DND-41 (cell line): Measurements from ENCODE around the gene CEL.

Experiments
- ATAC-seq: fragments of 200-7000 bp; cut with Tn5 transposase; 3 replicates; pipeline ENCODE4 v1.9.1; 2021; ENCODE audit warnings: low read depth; ENCODE audit not compliant: insufficient read depth
- DNase-seq: peaks from one replicate; pipeline ENCODE4 v3.0.0-alpha.2; 2020
- H2AFZ ChIP-seq: 2 replicates; pipeline ENCODE4 v1.6.0; 2012; ENCODE audit warnings: low read depth, low read length
- H3K27ac ChIP-seq: 2 replicates; pipeline ENCODE4 v1.5.1; 2012; ENCODE audit warnings: low read length, inconsistent platforms
- H3K27me3 ChIP-seq: fragments of 200-600 bp; sonication (generic); 2 replicates; pipeline ENCODE4 v1.6.0; 2012; ENCODE audit warnings: low read length, mild to moderate bottlenecking, inconsistent platforms; ENCODE audit not compliant: insufficient read depth, poor library complexity
- H3K36me3 ChIP-seq: 2 replicates; pipeline ENCODE4 v1.5.1; 2012; ENCODE audit warnings: low read length, inconsistent platforms; ENCODE audit not compliant: insufficient read depth
- H3K4me1 ChIP-seq: 2 replicates; pipeline ENCODE4 v1.5.1; 2012; ENCODE audit warnings: mild to moderate bottlenecking, low read length; ENCODE audit not compliant: insufficient read depth
- H3K4me2 ChIP-seq: 2 replicates; pipeline ENCODE4 v1.6.0; 2012; ENCODE audit warnings: mild to moderate bottlenecking, moderate library complexity, low read length, inconsistent platforms; ENCODE audit not compliant: insufficient read depth
- H3K4me3 ChIP-seq, 2 experiments: fragments of 200-600 bp in 1 of 2; shearing (Covaris generic) in 1 of 2; 2 replicates each; pipeline ENCODE4 v1.5.1; 2012 to 2016; ENCODE audit warnings: inconsistent platforms in 2 of 2, low read length in 2 of 2, mild to moderate bottlenecking in 2 of 2, low read depth in 1 of 2, moderate library complexity in 1 of 2
- H3K79me2 ChIP-seq: 2 replicates; pipeline ENCODE4 v1.6.0; 2012; ENCODE audit warnings: low read length, inconsistent platforms; ENCODE audit not compliant: insufficient read depth
- H3K9ac ChIP-seq: 2 replicates; pipeline ENCODE4 v1.6.0; 2012; ENCODE audit warnings: low read depth, mild to moderate bottlenecking, inconsistent platforms, low read length, moderate library complexity
- H3K9me3 ChIP-seq: 2 replicates; pipeline ENCODE4 v1.5.1; 2012; ENCODE audit warnings: low read length, moderate library complexity, mild to moderate bottlenecking, inconsistent platforms; ENCODE audit not compliant: insufficient read depth, severe bottlenecking
- H4K20me1 ChIP-seq: 2 replicates; pipeline ENCODE4 v1.6.0; 2012; ENCODE audit warnings: low read length; ENCODE audit not compliant: insufficient read depth
- EZH2 ChIP-seq: IDR thresholded peaks from 3 replicates; pipeline ENCODE4 v1.6.1; 2012; ENCODE audit warnings: borderline replicate concordance, low read depth, mild to moderate bottlenecking, moderate library complexity, low read length, inconsistent platforms; ENCODE audit not compliant: severe bottlenecking
- TF ChIP-seq, protein P1 (sequence below): IDR thresholded peaks from 2 replicates; pipeline ENCODE4 v1.5.1; 2012; ENCODE audit warnings: borderline replicate concordance, low read length, moderate library complexity, mild to moderate bottlenecking; ENCODE audit not compliant: poor library complexity, severe bottlenecking; ENCODE audit errors: extremely low read depth

CEL gene

DNA sequence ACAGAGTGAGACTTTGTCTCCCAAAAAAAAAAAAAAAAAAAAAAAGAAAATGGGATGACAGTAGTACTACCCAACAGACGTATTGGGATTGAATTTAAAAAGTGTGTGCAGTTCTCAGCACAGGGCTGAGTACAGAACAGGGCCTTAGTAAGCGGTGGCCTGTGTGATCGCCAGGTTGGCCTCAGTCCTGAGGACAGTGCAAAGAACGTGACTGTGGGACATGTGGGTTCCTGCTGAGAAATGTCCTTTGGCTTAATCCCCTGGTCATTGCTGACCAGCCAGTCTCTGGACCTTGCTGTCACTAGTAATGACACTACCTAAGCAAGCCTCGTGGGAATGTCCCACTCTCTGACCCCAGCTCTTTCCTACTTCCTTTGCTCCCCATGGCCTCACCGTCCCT, 17.7 kb upstream of the CEL start:
- TF ChIP-seq EZH2 = no peak
- TF ChIP-seq, protein P1, sequence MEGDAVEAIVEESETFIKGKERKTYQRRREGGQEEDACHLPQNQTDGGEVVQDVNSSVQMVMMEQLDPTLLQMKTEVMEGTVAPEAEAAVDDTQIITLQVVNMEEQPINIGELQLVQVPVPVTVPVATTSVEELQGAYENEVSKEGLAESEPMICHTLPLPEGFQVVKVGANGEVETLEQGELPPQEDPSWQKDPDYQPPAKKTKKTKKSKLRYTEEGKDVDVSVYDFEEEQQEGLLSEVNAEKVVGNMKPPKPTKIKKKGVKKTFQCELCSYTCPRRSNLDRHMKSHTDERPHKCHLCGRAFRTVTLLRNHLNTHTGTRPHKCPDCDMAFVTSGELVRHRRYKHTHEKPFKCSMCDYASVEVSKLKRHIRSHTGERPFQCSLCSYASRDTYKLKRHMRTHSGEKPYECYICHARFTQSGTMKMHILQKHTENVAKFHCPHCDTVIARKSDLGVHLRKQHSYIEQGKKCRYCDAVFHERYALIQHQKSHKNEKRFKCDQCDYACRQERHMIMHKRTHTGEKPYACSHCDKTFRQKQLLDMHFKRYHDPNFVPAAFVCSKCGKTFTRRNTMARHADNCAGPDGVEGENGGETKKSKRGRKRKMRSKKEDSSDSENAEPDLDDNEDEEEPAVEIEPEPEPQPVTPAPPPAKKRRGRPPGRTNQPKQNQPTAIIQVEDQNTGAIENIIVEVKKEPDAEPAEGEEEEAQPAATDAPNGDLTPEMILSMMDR = no peak
- Histone ChIP-seq H3K79me2 (peaks cover 30% of the 10 kb centered on the region), H3K36me3 (peaks cover 77% of the 10 kb centered on the region), H3K27ac (no peak overlapping the region), H3K4me1 (no peaks in the 10 kb centered on the region), H3K4me3 (no peak overlapping the region), H3K4me2 (no peak overlapping the region), H3K9ac (no peak overlapping the region), H3K27me3 (no peaks in the 10 kb centered on the region), H3K9me3 (no peaks in the 10 kb centered on the region), H2AFZ (no peak overlapping the region), H4K20me1 (peaks cover 37% of the 10 kb centered on the region)
- DNase-seq = no peak
- no peak for ATAC-seq

GRCh38 chr9:133044661-133045060, 17.1 kb upstream of the CEL start:
- peaks cover 33% of the 10 kb centered on the region for H4K20me1 ChIP-seq
- DNase-seq = no peak
- TF ChIP-seq, protein P1 = no peak
- no peak for TF ChIP-seq EZH2

GRCh38 chr9:133045132-133045531, 16.6 kb upstream of the CEL start:
- TF ChIP-seq EZH2 = no peak
- TF ChIP-seq, protein P1 = no peak
- Histone ChIP-seq H2AFZ (no peak overlapping the region), H3K27ac (no peak overlapping the region), H3K9me3 (no peaks in the 10 kb centered on the region), H3K4me3 (no peak overlapping the region), H3K79me2 (peaks cover 20% of the 10 kb centered on the region; the same call in 1 of the 2 replicates), H3K36me3 (peaks cover 86% of the 10 kb centered on the region), H3K9ac (no peak overlapping the region), H3K4me1 (no peaks in the 10 kb centered on the region), H3K4me2 (no peak overlapping the region), H3K27me3 (no peaks in the 10 kb centered on the region), H4K20me1 (peaks cover 30% of the 10 kb centered on the region)
- ATAC-seq (no peak), DNase-seq (no peak)

More at GRCh38 chr9:133044661-133045060, 17.1 kb upstream of the CEL start:
- Histone ChIP-seq H3K27me3 (no peaks in the 10 kb centered on the region), H3K36me3 (peaks cover 81% of the 10 kb centered on the region), H3K9me3 (no peaks in the 10 kb centered on the region), H3K4me1 (no peaks in the 10 kb centered on the region), H3K4me3 (no peak overlapping the region), H3K27ac (no peak overlapping the region), H3K9ac (no peak overlapping the region), H2AFZ (no peak overlapping the region), H3K79me2 (peaks cover 25% of the 10 kb centered on the region), H3K4me2 (no peak overlapping the region)
- no peak for ATAC-seq
